HepG2 (cell line): ENCODE measurements around the gene RFC1. TPM values are rescaled to one million over a fixed set of nuclear protein-coding genes. Genes with fewer than 3 reads are reported as not detected.
A peak's percentile ranks its signal among the peaks of the same experiment; 100 is the strongest.

Experiments used
- BHLHE40 ChIP-seq: IDR thresholded peaks from 2 replicates; pipeline ENCODE4 v1.6.1; 2011; ENCODE audit warnings: low read length, improper control_type of control experiment
- CBX5 ChIP-seq: sonication (generic); formaldehyde crosslinking; IDR thresholded peaks from 2 replicates; pipeline ENCODE4 v1.4.0; 2020; ENCODE audit warnings: missing genetic modification reagents, borderline replicate concordance
- DZIP1 ChIP-seq: sonication (generic); formaldehyde crosslinking; IDR thresholded peaks from 2 replicates; pipeline ENCODE4 v1.5.0; 2020; ENCODE audit warnings: mild to moderate bottlenecking, missing genetic modification reagents
- EEA1 ChIP-seq: sonication (generic); formaldehyde crosslinking; IDR thresholded peaks from 2 replicates; pipeline ENCODE4 v1.5.1; 2020; ENCODE audit warnings: mild to moderate bottlenecking, missing genetic modification reagents, borderline replicate concordance
- KDM4B ChIP-seq: sonication (generic); formaldehyde crosslinking; IDR thresholded peaks from 2 replicates; pipeline ENCODE4 v1.4.0; 2020; ENCODE audit warnings: missing genetic modification reagents
- KMT2B ChIP-seq: IDR thresholded peaks from 2 replicates; pipeline ENCODE4 v1.6.1; 2016; ENCODE audit warnings: missing genetic modification reagents, missing compliant biosample characterization
- MEF2D ChIP-seq: sonication (generic); formaldehyde crosslinking; IDR thresholded peaks from 2 replicates; pipeline ENCODE4 v1.5.1; 2020; ENCODE audit warnings: mild to moderate bottlenecking, missing genetic modification reagents
- NR2C2 ChIP-seq: sonication (generic); formaldehyde crosslinking; IDR thresholded peaks from 2 replicates; pipeline ENCODE4 v1.4.0; 2020; ENCODE audit warnings: missing genetic modification reagents, mild to moderate bottlenecking, moderate library complexity, borderline replicate concordance
- PHF5A ChIP-seq: IDR thresholded peaks from one replicate; pipeline ENCODE4 v1.6.1; 2018; ENCODE audit warnings: low read depth, missing genetic modification reagents; ENCODE audit not compliant: unreplicated experiment
- RXRB ChIP-seq: IDR thresholded peaks from 2 replicates; pipeline ENCODE4 v1.6.1; 2016; ENCODE audit warnings: borderline replicate concordance, missing genetic modification reagents, missing compliant biosample characterization
- SALL1 ChIP-seq: sonication (generic); formaldehyde crosslinking; IDR thresholded peaks from 2 replicates; pipeline ENCODE4 v1.8.0; 2022; ENCODE audit warnings: mild to moderate bottlenecking, missing genetic modification reagents
- SMARCE1 ChIP-seq: fragments of 450-650 bp; IDR thresholded peaks from 2 replicates; pipeline ENCODE4 v1.6.1; 2017; ENCODE audit warnings: borderline replicate concordance
- SRSF9 ChIP-seq: fragments of 200-400 bp; formaldehyde crosslinking; IDR thresholded peaks from 2 replicates; pipeline ENCODE4 v1.6.1; 2018; ENCODE audit warnings: borderline replicate concordance, mild to moderate bottlenecking, low read depth, low read length; ENCODE audit not compliant: insufficient read depth, poor library complexity, severe bottlenecking
- SSRP1 ChIP-seq: IDR thresholded peaks from 2 replicates; pipeline ENCODE4 v1.6.1; 2016; ENCODE audit warnings: control low read depth
- TBL1XR1 ChIP-seq: fragments of 150-350 bp; IDR thresholded peaks from 2 replicates; pipeline ENCODE4 v1.6.1; 2014; ENCODE audit warnings: borderline replicate concordance, low read length; ENCODE audit not compliant: partially characterized antibody
- TBP ChIP-seq: sonication (generic); formaldehyde crosslinking; IDR thresholded peaks from 2 replicates; pipeline ENCODE4 v1.5.0; 2020; ENCODE audit warnings: missing genetic modification reagents
- ZBTB2 ChIP-seq: sonication (generic); formaldehyde crosslinking; IDR thresholded peaks from 2 replicates; pipeline ENCODE4 v1.8.0; 2022; ENCODE audit warnings: low read depth, missing genetic modification reagents
- ZNF124 ChIP-seq: sonication (generic); formaldehyde crosslinking; IDR thresholded peaks from 2 replicates; pipeline ENCODE4 v1.4.0; 2020; ENCODE audit warnings: missing genetic modification reagents
- ZNF207 ChIP-seq: fragments of 450-650 bp; IDR thresholded peaks from 2 replicates; pipeline ENCODE4 v1.6.1; 2016; ENCODE audit warnings: antibody characterized with exemption, borderline replicate concordance
- ZNF549 ChIP-seq: sonication (generic); formaldehyde crosslinking; IDR thresholded peaks from 2 replicates; pipeline ENCODE4 v1.5.0; 2020; ENCODE audit warnings: missing genetic modification reagents
- ZNF609 ChIP-seq: sonication (generic); formaldehyde crosslinking; IDR thresholded peaks from 2 replicates; pipeline ENCODE4 v1.4.0; 2020; ENCODE audit warnings: mild to moderate bottlenecking, missing genetic modification reagents, borderline replicate concordance
- polyA plus RNA-seq, 8 experiments: library from polyadenylated mRNA; depleted of rRNA in 3 of 8; stranded (reverse) in 7 of 8; unstranded in 1 of 8; fragments of >200 nt; fragmentation: Illumina TruSeq in 4 of 8; extraction: Trizol in 4 of 8; gene quantifications; 2 replicates each; pipeline versions ENCODE4 v1.2.1 to v1.2.3, GENCODE V29; 2011 to 2016; ENCODE audit warnings: low read depth in 4 of 8, missing spikeins in 1 of 8, mixed read lengths in 1 of 8; ENCODE audit not compliant: insufficient read depth in 1 of 8
- total RNA-seq, 5 experiments: library from RNA; depleted of rRNA; stranded (reverse); fragments of >200 nt; fragmentation: Illumina TruSeq; extraction: Trizol; gene quantifications; 2 replicates each; pipeline ENCODE4 v1.2.3, GENCODE V29; 2016; ENCODE audit warnings: low read depth in 1 of 5

Gene RFC1
- total and polyA plus RNA-seq, 2 of the 13 experiments (the other 11 are each of a cell fraction or from before 2014, with no cell fraction given): 15.9 to 78.8 TPM

GRCh38 chr4:39415678-39416283 lies 49.6 kb upstream of the RFC1 start (continued):
- TF ChIP-seq ZNF549 (CRISPR knock-in tag) (no peak), CBX5 (CRISPR knock-in tag) (no peak), KMT2B (CRISPR knock-in tag) (no peak), ZNF609 (CRISPR knock-in tag) (no peak), RXRB (CRISPR knock-in tag) (peak; percentile 84), NR2C2 (CRISPR knock-in tag) (peak; percentile 49; the same call in 1 of the 2 replicates), TBP (CRISPR knock-in tag) (no peak), EEA1 (CRISPR knock-in tag) (no peak), TBL1XR1 (peak; percentile 84), SSRP1 (CRISPR knock-in tag) (no peak), SALL1 (peak; percentile 24; the same call in 1 of the 2 replicates), BHLHE40 (no peak), ZNF124 (CRISPR knock-in tag) (no peak), PHF5A (CRISPR knock-in tag) (no peak), SMARCE1 (no peak), KDM4B (no peak), DZIP1 (CRISPR knock-in tag) (no peak), SRSF9 (no peak), ZNF207 (no peak), MEF2D (CRISPR knock-in tag) (no peak), ZBTB2 (CRISPR knock-in tag) (no peak)
